Measurements from ENCODE around the gene FBP2. TPM values are rescaled to one million over a fixed set of nuclear protein-coding genes. Genes with fewer than 3 reads are reported as not detected.
"Not testable (repeated sequence)": the region's sequence is repeated elsewhere in the genome, so short reads cannot be mapped to it uniquely, and the experiment has no call there.

The FBP2 gene
- total RNA-seq, 1 donor from 2014 or later, result not detected

DNA sequence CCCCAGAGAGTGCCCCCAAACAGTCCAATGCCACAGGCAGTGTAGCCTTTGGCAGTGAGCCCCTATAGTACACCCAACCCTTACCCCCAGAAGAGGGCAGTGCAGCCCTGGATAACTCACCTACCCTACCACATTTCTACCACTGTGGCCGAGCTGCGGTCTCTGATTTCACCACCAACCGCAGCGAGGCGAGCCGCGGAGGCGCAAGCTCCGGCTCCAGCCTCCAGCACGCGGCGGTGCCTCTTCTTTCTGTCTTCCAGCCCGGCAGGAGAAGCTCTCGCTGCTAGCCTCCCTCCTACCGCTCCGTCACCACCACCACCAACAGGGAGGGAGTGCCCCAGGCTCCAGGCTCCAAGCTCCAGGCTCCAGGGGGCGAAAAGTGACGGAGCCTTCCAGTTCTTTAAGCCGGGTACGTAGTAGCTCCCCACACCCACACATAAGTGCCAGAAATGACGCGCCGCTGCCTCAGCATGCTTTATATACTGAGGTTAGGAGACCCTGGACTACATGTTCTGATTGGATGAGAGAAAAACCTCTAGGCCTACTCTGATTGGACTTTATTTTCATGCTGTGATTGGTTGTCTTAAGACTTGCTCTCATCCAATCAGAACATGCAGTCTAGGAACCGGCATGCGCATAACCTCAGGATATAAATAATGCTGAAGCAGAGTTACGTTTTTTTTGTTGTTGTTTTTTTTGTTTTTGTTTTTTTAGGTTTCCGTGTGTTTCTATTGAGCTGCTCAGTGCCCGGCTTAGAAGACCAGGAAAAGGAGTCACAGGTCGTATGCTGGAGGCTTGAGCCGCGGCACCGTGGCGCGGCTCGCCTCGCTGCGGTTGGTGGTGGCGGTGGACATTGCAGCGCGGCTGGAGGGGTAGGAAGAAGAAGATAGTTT lies 38.9 kb downstream of the FBP2 start, which contains the start of gene PCAT7:
TSS of gene PCAT7 (plus strand) at position 645 of the 893 bp plus-strand sequence.
- Mint-ChIP-seq H3K27me3 (peaks cover 7% of the 10 kb centered on the region), H3K27ac (no peak within 1 kb of the TSS), H3K4me3 (no peak within 1 kb of the TSS), H3K36me3 (ENCODE audit: low read depth) (no peaks in the 10 kb centered on the region), H3K9me3 (no peaks in the 10 kb centered on the region), H3K4me1 (no peaks in the 10 kb centered on the region)
- CTCF ChIA-PET, result no interaction called here
- DNase-seq (no peak), ATAC-seq (ENCODE audit: low read depth) (peak; percentile 47)
- POLR2A ChIA-PET, result no interaction called here
- intact Hi-C loops (cut with micrococcal nuclease), result loop anchor here (1.0 to 10.0 kb wide), 2 partner anchors 49 to 570 kb away; no protein-coding TSS in a partner anchor
- TF ChIP-seq CTCF (IDR thresholded peaks at IDR 0.05), result no peak

- H3K4me3 Mint-ChIP-seq, result no peak overlapping the region
- no peaks in the 10 kb centered on the region for H3K36me3 Mint-ChIP-seq (ENCODE audit: low read depth)
- CTCF ChIA-PET, result no interaction called here
- POLR2A ChIA-PET, result no interaction called here
- no peak overlapping the region for H3K27ac Mint-ChIP-seq
- H3K4me1 Mint-ChIP-seq, result no peaks in the 10 kb centered on the region
- peaks cover 10% of the 10 kb centered on the region for H3K27me3 Mint-ChIP-seq
- no peaks in the 10 kb centered on the region for H3K9me3 Mint-ChIP-seq
- no peak for ATAC-seq (ENCODE audit: low read depth)
- TF ChIP-seq CTCF (IDR thresholded peaks at IDR 0.05), result no peak
- DNase-seq, result no peak
- intact Hi-C loops (cut with micrococcal nuclease), result loop anchor here (1.0 to 10.0 kb wide), 2 partner anchors 49 to 571 kb away; no protein-coding TSS in a partner anchor
Measured at GRCh38 chr9:94554078-94554438, 39.6 kb downstream of the FBP2 start.

- no peaks in the 10 kb centered on the region for H3K36me3 Mint-ChIP-seq (ENCODE audit: low read depth)
- no peak overlapping the region for H3K27ac Mint-ChIP-seq
- H3K4me3 Mint-ChIP-seq, result no peak overlapping the region
- H3K4me1 Mint-ChIP-seq, result no peaks in the 10 kb centered on the region
- TF ChIP-seq CTCF (IDR thresholded peaks at IDR 0.05), result no peak
- ATAC-seq (ENCODE audit: low read depth), result no peak
- DNase-seq, result no peak
- peaks cover 10% of the 10 kb centered on the region for H3K27me3 Mint-ChIP-seq
- CTCF ChIA-PET, result no interaction called here
- POLR2A ChIA-PET, result no interaction called here
- intact Hi-C loops (cut with micrococcal nuclease), result loop anchor here (10.0 kb wide), 1 partner anchor 572 kb away; no protein-coding TSS in a partner anchor
- H3K9me3 Mint-ChIP-seq, result no peaks in the 10 kb centered on the region
Measured at GRCh38 chr9:94553029-94553938, 40.3 kb downstream of the FBP2 start.

GRCh38 chr9:94545940-94546339 lies 47.7 kb downstream of the FBP2 start:
- no peak for TF ChIP-seq CTCF (IDR thresholded peaks at IDR 0.05)
- CTCF ChIA-PET, result no interaction called here
- H3K36me3 Mint-ChIP-seq (ENCODE audit: low read depth), result no peaks in the 10 kb centered on the region
- H3K4me3 Mint-ChIP-seq, result no peak overlapping the region
- POLR2A ChIA-PET, result no interaction called here
- no peak overlapping the region for H3K27ac Mint-ChIP-seq
- no peaks in the 10 kb centered on the region for H3K4me1 Mint-ChIP-seq
- DNase-seq (no peak), ATAC-seq (ENCODE audit: low read depth) (no peak)
- H3K9me3 Mint-ChIP-seq, result no peaks in the 10 kb centered on the region
- intact Hi-C loops (cut with micrococcal nuclease), result no loop called here
- peaks cover 7% of the 10 kb centered on the region for H3K27me3 Mint-ChIP-seq

GRCh38 chr9:94544335-94544734 lies 49.3 kb downstream of the FBP2 start:
- intact Hi-C loops (cut with micrococcal nuclease); H3K27ac Mint-ChIP-seq; H3K36me3 Mint-ChIP-seq (ENCODE audit: low read depth); H3K4me1 Mint-ChIP-seq; H3K27me3 Mint-ChIP-seq; POLR2A ChIA-PET; DNase-seq; H3K9me3 Mint-ChIP-seq; ATAC-seq (ENCODE audit: low read depth); H3K4me3 Mint-ChIP-seq; CTCF ChIA-PET: not testable (repeated sequence)

All from activated B cell treated with CpG ODN at 0.5 μM for 24 hours (primary cell).